IMR-90 (cell line): Measurements from ENCODE around the gene VEPH1. TPM values are rescaled to one million over a fixed set of nuclear protein-coding genes. Genes with fewer than 3 reads are reported as not detected.

Source experiments
- ATAC-seq: fragments of 200-7000 bp; cut with Tn5 transposase; 2 replicates; pipeline ENCODE4 v1.9.1; 2020; ENCODE audit warnings: low read depth, mild to moderate bottlenecking, moderate library complexity
- BruUV-seq: library from RNA; stranded (reverse); fragments of 400-500 nt; replicated peaks from 2 replicates; lab custom pipeline; 2021; lab: Mats Ljungman, UMichigan
- CTCF ChIA-PET: fragments of 300-600 bp; formaldehyde crosslinking; extraction: SDS; loops from one replicate; lab custom pipeline; 2021; ENCODE audit warnings: antibody characterized with exemption; lab: Yijun Ruan, JAX
- POLR2A ChIA-PET: fragments of 300-600 bp; sonication (Branson Sonifier 250); formaldehyde crosslinking; loops from one replicate; lab custom pipeline; 2022; ENCODE audit warnings: antibody characterized with exemption; ENCODE audit not compliant: unreplicated experiment; lab: Charles Lee
- DNase-seq: peaks from one replicate; pipeline ENCODE4 v3.0.0; 2013
- H2AFZ ChIP-seq: replicated peaks from 2 replicates; pipeline ENCODE3; 2013; ENCODE audit warnings: low read length, mild to moderate bottlenecking; ENCODE audit not compliant: poor library complexity
- H2AK5ac ChIP-seq: 2 replicates; pipeline ENCODE4 v1.6.1; 2013; ENCODE audit warnings: low read depth, low read length, inconsistent platforms
- H2AK9ac ChIP-seq: replicated peaks from 2 replicates; pipeline ENCODE3; 2013; ENCODE audit warnings: mild to moderate bottlenecking, low read depth, low read length, moderate library complexity; ENCODE audit not compliant: poor library complexity
- H2BK120ac ChIP-seq: 2 replicates; pipeline ENCODE4 v1.6.1; 2013; ENCODE audit warnings: low read depth, low read length, inconsistent platforms
- H2BK15ac ChIP-seq: 3 replicates; pipeline ENCODE4 v1.6.1; 2013; ENCODE audit warnings: low read depth, low read length, inconsistent platforms
- H2BK20ac ChIP-seq: 2 replicates; pipeline ENCODE4 v1.6.1; 2013; ENCODE audit warnings: low read depth, mild to moderate bottlenecking, inconsistent platforms, low read length, moderate library complexity
- H2BK5ac ChIP-seq: 2 replicates; pipeline ENCODE4 v1.6.1; 2013; ENCODE audit warnings: mild to moderate bottlenecking, low read depth, low read length, inconsistent platforms; ENCODE audit not compliant: poor library complexity, severe bottlenecking
- H3K14ac ChIP-seq: replicated peaks from 2 replicates; pipeline ENCODE4 v1.6.1; 2013; ENCODE audit warnings: low read depth, low read length, inconsistent platforms
- H3K18ac ChIP-seq: 2 replicates; pipeline ENCODE4 v1.6.1; 2013; ENCODE audit warnings: low read depth, low read length, control low read depth
- H3K23ac ChIP-seq: 2 replicates; pipeline ENCODE4 v1.6.1; 2013; ENCODE audit warnings: low read depth, low read length, inconsistent platforms
- H3K27ac ChIP-seq: 2 replicates; pipeline ENCODE4 v1.5.1; 2013; ENCODE audit warnings: mild to moderate bottlenecking, control low read depth, low read length; ENCODE audit not compliant: insufficient read depth
- H3K27me3 ChIP-seq: 2 replicates; pipeline ENCODE4 v1.6.1; 2013; ENCODE audit warnings: low read length; ENCODE audit not compliant: control insufficient read depth, insufficient read depth
- H3K36me3 ChIP-seq: 2 replicates; pipeline ENCODE4 v1.6.1; 2013; ENCODE audit warnings: low read length, mixed read lengths; ENCODE audit not compliant: control insufficient read depth, insufficient read depth
- H3K4ac ChIP-seq: 2 replicates; pipeline ENCODE4 v1.6.1; 2013; ENCODE audit warnings: low read depth, low read length, inconsistent platforms
- H3K4me1 ChIP-seq: 2 replicates; pipeline ENCODE4 v1.6.1; 2013; ENCODE audit warnings: low read length, mixed read lengths; ENCODE audit not compliant: control insufficient read depth, insufficient read depth
- H3K4me2 ChIP-seq: 2 replicates; pipeline ENCODE4 v1.6.1; 2013; ENCODE audit warnings: low read depth, mild to moderate bottlenecking, control low read depth, low read length, moderate library complexity
- H3K4me3 ChIP-seq: 2 replicates; pipeline ENCODE4 v1.5.1; 2013; ENCODE audit warnings: low read depth, mild to moderate bottlenecking, control low read depth, low read length, moderate library complexity; ENCODE audit not compliant: insufficient read depth
- H3K56ac ChIP-seq: 2 replicates; pipeline ENCODE4 v1.6.1; 2013; ENCODE audit warnings: low read length, inconsistent platforms; ENCODE audit not compliant: insufficient read depth; ENCODE audit errors: extremely low read depth
- H3K79me1 ChIP-seq, 2 experiments: 2 replicates each; pipeline ENCODE4 v1.6.1; 2013; ENCODE audit warnings: low read length in 2 of 2, inconsistent platforms in 1 of 2, low read depth in 1 of 2
- H3K9ac ChIP-seq: 2 replicates; pipeline ENCODE4 v1.6.1; 2013; ENCODE audit warnings: low read depth, low read length, control low read depth
- H3K9me1 ChIP-seq: 2 replicates; pipeline ENCODE4 v1.6.1; 2013; ENCODE audit warnings: low read length, inconsistent platforms; ENCODE audit not compliant: insufficient read depth
- H3K9me3 ChIP-seq: 2 replicates; pipeline ENCODE4 v1.6.1; 2013; ENCODE audit warnings: low read length; ENCODE audit not compliant: control insufficient read depth, insufficient read depth
- H4K20me1 ChIP-seq: 2 replicates; pipeline ENCODE4 v1.6.1; 2013; ENCODE audit warnings: low read length, inconsistent platforms; ENCODE audit not compliant: insufficient read depth
- H4K5ac ChIP-seq: 2 replicates; pipeline ENCODE4 v1.6.1; 2013; ENCODE audit warnings: mild to moderate bottlenecking, low read depth, low read length, control low read depth
- H4K8ac ChIP-seq, 2 experiments: 2 replicates each; pipeline ENCODE4 v1.6.1; 2013; ENCODE audit warnings: low read depth in 2 of 2, low read length in 2 of 2, control low read depth in 1 of 2, inconsistent platforms in 1 of 2
- H4K91ac ChIP-seq: 2 replicates; pipeline ENCODE4 v1.6.1; 2013; ENCODE audit warnings: low read depth, low read length, inconsistent platforms; ENCODE audit not compliant: insufficient read depth
- CEBPB ChIP-seq: IDR thresholded peaks from 2 replicates; pipeline ENCODE4 v1.6.1; 2012; ENCODE audit warnings: low read depth, low read length, improper control_type of control experiment
- FOS ChIP-seq: fragments of 150-350 bp; IDR thresholded peaks from 2 replicates; pipeline ENCODE4 v1.6.1; 2016; ENCODE audit warnings: low read depth, low read length
- MAZ ChIP-seq: IDR thresholded peaks from 2 replicates; pipeline ENCODE4 v1.6.1; 2012; ENCODE audit warnings: low read depth, mild to moderate bottlenecking, low read length, improper control_type of control experiment, moderate library complexity, borderline replicate concordance
- WGBS, 2 experiments: methylation state at CpG; one replicate each; pipeline versions ENCODE4 v1.1.5 to v1.1.7; 2013; ENCODE audit warnings: missing lambda C conversion rate in 2 of 2; ENCODE audit not compliant: insufficient read length in 1 of 2; ENCODE audit errors: extremely low coverage in 2 of 2; 5-methylcytosine and 5-hydroxymethylcytosine counted together
- dilution Hi-C: fragments of 300-500 bp; cut with HindIII; formaldehyde crosslinking; loops from one replicate; pipeline ENCODE4 v1.14.3; 2018; ENCODE audit warnings: low sequenced_read_pairs; ENCODE audit not compliant: unreplicated experiment
- in situ Hi-C: fragments of 300-500 bp; cut with MboI; formaldehyde crosslinking; loops from 3 replicates; pipeline ENCODE4 v1.14.3; 2019; ENCODE audit warnings: low sequenced_read_pairs, inconsistent platforms, mixed read lengths
- intact Hi-C: fragments of 100-400 bp; cut with micrococcal nuclease; formaldehyde crosslinking; loops from 2 replicates; pipeline ENCODE4 v1.10.0; 2022
- polyA plus RNA-seq, 3 experiments: library from polyadenylated mRNA; depleted of rRNA; stranded (reverse); fragments of >200 nt; gene quantifications; 2 replicates each; pipeline ENCODE4 v1.2.3, GENCODE V29; 2012; ENCODE audit warnings: low replicate concordance in 1 of 3
- total RNA-seq: library from RNA; depleted of rRNA; stranded (reverse); fragments of >200 nt; gene quantifications from 2 replicates; pipeline ENCODE4 v1.2.3, GENCODE V29; 2012

VEPH1 gene
- total and polyA plus RNA-seq, 2 of the 4 experiments (the other 2 are of a cell fraction), result 30.5 to 130 TPM

- BruUV-seq, result no TSS peak
- peak overlapping the region; percentile 54; the same call in 1 of the 2 replicates for H3K27ac ChIP-seq
Measured at GRCh38 chr3:157335233-157336076, 167.8 kb downstream of the VEPH1 start.

More at GRCh38 chr3:157335233-157336076, 167.8 kb downstream of the VEPH1 start:
- H3K79me1 ChIP-seq, result peaks cover 0 to 7% of the 10 kb centered on the region in 2 experiments; a peak in 1 of 4 replicates
- H3K4ac ChIP-seq, result peak overlapping the region; percentile 75
- H2AK5ac ChIP-seq, result peak overlapping the region; percentile 42; the same call in 1 of the 2 replicates
- DNase-seq, result peak; percentile 82
- H3K4me3 ChIP-seq, result no peak overlapping the region
- peak overlapping the region; percentile 67 for H2BK120ac ChIP-seq
- peak overlapping the region; percentile 92 for H2BK15ac ChIP-seq
- ChIA-PET POLR2A (no interaction called here), CTCF (interaction anchor here (0.6 to 1.5 kb wide), 2 partner anchors 21 to 130 kb away, joined by 3 to 4 read pairs; no protein-coding TSS in a partner anchor)
- H3K23ac ChIP-seq, result no peak overlapping the region
- WGBS, 2 experiments, result 0% methylated on average over 1 of the region's 7 CpGs; no CpG with 5 or more reads in 1 of the 2 experiments
- peak overlapping the region; percentile 30; the same call in 1 of the 2 replicates for H3K4me2 ChIP-seq
- peak overlapping the region; percentile 7; the same call in 1 of the 2 replicates for H3K56ac ChIP-seq
- TF ChIP-seq FOS (peak; percentile 67), CEBPB (peak; percentile 66), MAZ (no peak)
- peak overlapping the region; percentile 72; the same call in 1 of the 2 replicates for H3K14ac ChIP-seq
- peak; percentile 73 for ATAC-seq
- H2BK20ac ChIP-seq, result peak overlapping the region; percentile 94
- peaks cover 2% of the 10 kb centered on the region for H3K9me3 ChIP-seq
- peak overlapping the region; percentile 27 to 61; a peak in 3 of 4 replicates for H4K8ac ChIP-seq
- dilution Hi-C loops (no loop called here), intact Hi-C loops (no loop called here), in situ Hi-C loops (no loop called here)
- H4K91ac ChIP-seq, result peak overlapping the region; percentile 69
- H4K5ac ChIP-seq, result peak overlapping the region; percentile 57; the same call in 1 of the 2 replicates
- H4K20me1 ChIP-seq, result no peaks in the 10 kb centered on the region
- H2AFZ ChIP-seq, result peak overlapping the region; percentile 74
- peak overlapping the region; percentile 89 for H2AK9ac ChIP-seq
- H3K9me1 ChIP-seq, result peaks cover 5% of the 10 kb centered on the region; the same call in 1 of the 2 replicates
- no peaks in the 10 kb centered on the region for H3K36me3 ChIP-seq
- peak overlapping the region; percentile 18; the same call in 1 of the 2 replicates for H3K18ac ChIP-seq
- peak overlapping the region; percentile 88 for H2BK5ac ChIP-seq
- H3K9ac ChIP-seq, result no peak overlapping the region
- H3K4me1 ChIP-seq, result peaks cover 15% of the 10 kb centered on the region
- H3K27me3 ChIP-seq, result no peaks in the 10 kb centered on the region
